Gastrocnemius medialis (tissue), 4 donors: ENCODE results near the gene TET1. TPM values are rescaled to one million over a fixed set of nuclear protein-coding genes. Genes with fewer than 3 reads are reported as not detected.

Experiments used
- ATAC-seq, 2 donors: fragments of 150-250 bp; one replicate each; pipeline ENCODE4 v1.9.1; 2016
- DNase-seq, 2 donors: peaks; one replicate each; pipeline ENCODE4 v3.0.0-alpha.2; 2019
- H3K27ac ChIP-seq, 4 donors: fragments of 200-600 bp; sonication (generic); 1 replicate in 1 of 4; 2 replicates in 3 of 4; pipeline ENCODE4 v1.5.1; 2016 to 2018; ENCODE audit warnings: mild to moderate bottlenecking in 2 of 4, moderate library complexity in 1 of 4
- H3K27me3 ChIP-seq, 3 donors: fragments of 200-600 bp; sonication (generic) in 2 of 3; 1 replicate in 1 of 3; 2 replicates in 2 of 3; pipeline versions ENCODE4 v1.5.1 to v1.6.0; 2016 to 2019; ENCODE audit warnings: mild to moderate bottlenecking in 1 of 3, moderate library complexity in 1 of 3
- H3K36me3 ChIP-seq, 2 donors: fragments of 200-600 bp; sonication (generic) in 1 of 2; one replicate each; pipeline ENCODE4 v1.5.1; 2017 to 2018
- H3K4me1 ChIP-seq, 2 donors: fragments of 200-600 bp; sonication (generic) in 1 of 2; one replicate each; pipeline ENCODE4 v1.5.1; 2016 to 2017; ENCODE audit warnings: mild to moderate bottlenecking in 2 of 2
- H3K4me3 ChIP-seq, 4 donors: fragments of 200-600 bp; sonication (generic) in 3 of 4; 1 replicate in 1 of 4; 2 replicates in 3 of 4; pipeline ENCODE4 v1.5.1; 2016 to 2019; ENCODE audit warnings: mild to moderate bottlenecking in 2 of 4
- H3K9me3 ChIP-seq, 3 donors: fragments of 200-600 bp; sonication (generic) in 2 of 3; 1 replicate in 1 of 3; 2 replicates in 2 of 3; pipeline ENCODE4 v1.5.1; 2016 to 2019
- POLR2A ChIP-seq, 2 donors: fragments of 450-650 bp; IDR thresholded peaks; one replicate each; pipeline ENCODE4 v1.6.1; 2017; ENCODE audit warnings: antibody characterized with exemption in 2 of 2, mild to moderate bottlenecking in 2 of 2, moderate library complexity in 2 of 2
- in situ Hi-C, 4 donors: fragments of 200-750 bp; cut with MboI; loops; one replicate each; pipeline versions ENCODE4 v1.15.0 to v1.8.0; 2017; ENCODE audit warnings: low sequenced_read_pairs in 4 of 4
- intact Hi-C: fragments of 100-400 bp; cut with DNase I; formaldehyde crosslinking; loops from one replicate; pipeline ENCODE4 v1.15.1; 2023; ENCODE audit warnings: low total_unique reads
- total RNA-seq, 4 donors: library from RNA; depleted of rRNA; stranded (reverse); fragments of >200 nt; gene quantifications; one replicate each; pipeline versions ENCODE4 v1.1.0 to v1.2.3, GENCODE V29; 2016
- TF ChIP-seq, protein P1 (sequence below), 5 experiments: fragments of 450-650 bp in 3 of 5; fragments of 200-600 bp in 2 of 5; sonication (generic) in 2 of 5; IDR thresholded peaks in 4 of 5; conservative IDR thresholded peaks in 1 of 5; 1 replicate in 4 of 5; 2 replicates in 1 of 5; pipeline ENCODE4 v1.5.1; 2016 to 2019; ENCODE audit warnings: antibody characterized with exemption in 5 of 5, mild to moderate bottlenecking in 3 of 5, moderate library complexity in 3 of 5

Gene TET1
- total RNA-seq, 4 donors from 2014 or later: 1.00 to 2.0 (median 1.4) TPM

- DNase-seq (peak in 1 of 2 donors; percentile 35), ATAC-seq (peak; percentile 88 to 89)
- Histone ChIP-seq H3K4me1 (no peaks in the 10 kb centered on the region), H3K36me3 (no peaks in the 10 kb centered on the region), H3K4me3 (no peak overlapping the region), H3K27me3 (no peaks in the 10 kb centered on the region), H3K9me3 (no peaks in the 10 kb centered on the region), H3K27ac (no peak overlapping the region)
- TF ChIP-seq, protein P1, sequence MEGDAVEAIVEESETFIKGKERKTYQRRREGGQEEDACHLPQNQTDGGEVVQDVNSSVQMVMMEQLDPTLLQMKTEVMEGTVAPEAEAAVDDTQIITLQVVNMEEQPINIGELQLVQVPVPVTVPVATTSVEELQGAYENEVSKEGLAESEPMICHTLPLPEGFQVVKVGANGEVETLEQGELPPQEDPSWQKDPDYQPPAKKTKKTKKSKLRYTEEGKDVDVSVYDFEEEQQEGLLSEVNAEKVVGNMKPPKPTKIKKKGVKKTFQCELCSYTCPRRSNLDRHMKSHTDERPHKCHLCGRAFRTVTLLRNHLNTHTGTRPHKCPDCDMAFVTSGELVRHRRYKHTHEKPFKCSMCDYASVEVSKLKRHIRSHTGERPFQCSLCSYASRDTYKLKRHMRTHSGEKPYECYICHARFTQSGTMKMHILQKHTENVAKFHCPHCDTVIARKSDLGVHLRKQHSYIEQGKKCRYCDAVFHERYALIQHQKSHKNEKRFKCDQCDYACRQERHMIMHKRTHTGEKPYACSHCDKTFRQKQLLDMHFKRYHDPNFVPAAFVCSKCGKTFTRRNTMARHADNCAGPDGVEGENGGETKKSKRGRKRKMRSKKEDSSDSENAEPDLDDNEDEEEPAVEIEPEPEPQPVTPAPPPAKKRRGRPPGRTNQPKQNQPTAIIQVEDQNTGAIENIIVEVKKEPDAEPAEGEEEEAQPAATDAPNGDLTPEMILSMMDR (IDR thresholded peaks at IDR 0.05 in 4 of 5, conservative IDR thresholded peaks at IDR 0.05 in 1 of 5): peak in 4 of 5 experiments; percentile 50 to 74 (median 62)
- TF ChIP-seq POLR2A (IDR thresholded peaks at IDR 0.05): no peak
- intact Hi-C loops (loop anchor here (5.0 to 10.0 kb wide), 3 partner anchors 54 to 346 kb away; partner anchors contain the start of gene CCAR1), in situ Hi-C loops (no loop called here)
Observed at GRCh38 chr10:68550747-68551411, 9.3 kb upstream of the TET1 start.

GRCh38 chr10:68553138-68553537 lies 7.0 kb upstream of the TET1 start:
- TF ChIP-seq POLR2A (IDR thresholded peaks at IDR 0.05): no peak
- TF ChIP-seq, protein P1 (IDR thresholded peaks at IDR 0.05 in 4 of 5, conservative IDR thresholded peaks at IDR 0.05 in 1 of 5): no peak
- no peak overlapping the region for H3K4me3 ChIP-seq
- in situ Hi-C loops (no loop called here), intact Hi-C loops (loop anchor here (5.0 to 10.0 kb wide), 3 partner anchors 52 to 344 kb away; partner anchors contain the start of gene CCAR1)
- DNase-seq (no peak), ATAC-seq (no peak)
- H3K4me1 ChIP-seq: no peaks in the 10 kb centered on the region
- H3K36me3 ChIP-seq: no peaks in the 10 kb centered on the region
- no peak overlapping the region for H3K27ac ChIP-seq
- H3K9me3 ChIP-seq: no peaks in the 10 kb centered on the region
- H3K27me3 ChIP-seq: no peaks in the 10 kb centered on the region

GRCh38 chr10:68553599-68553998 lies 6.5 kb upstream of the TET1 start:
- H3K4me3 ChIP-seq: no peak overlapping the region

DNA sequence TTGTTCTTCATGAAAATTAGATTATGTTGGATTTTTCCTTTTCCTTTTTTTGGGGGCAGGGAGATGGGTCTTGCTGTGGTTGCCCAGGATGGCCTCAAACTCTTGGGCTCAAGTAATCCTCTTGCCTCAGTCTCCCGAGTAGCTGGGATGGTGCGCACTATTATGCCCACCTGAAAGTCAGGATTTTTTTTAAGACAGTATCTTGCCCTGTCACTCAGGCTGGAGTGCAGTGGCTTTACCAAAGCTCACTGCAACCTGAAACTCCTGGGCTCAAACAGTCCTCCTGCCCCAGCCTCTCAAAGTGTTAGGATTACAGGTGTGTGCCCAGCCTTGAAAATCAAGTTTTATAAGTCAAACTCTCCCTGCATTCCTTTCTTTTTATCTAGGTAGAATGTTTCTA lies 1.7 kb upstream of the TET1 start:
- ATAC-seq (no peak), DNase-seq (no peak)
- Histone ChIP-seq H3K4me3 (no peak overlapping the region), H3K9me3 (no peaks in the 10 kb centered on the region), H3K4me1 (peaks cover 0 to 13% of the 10 kb centered on the region in 2 donors), H3K27ac (no peak overlapping the region), H3K27me3 (peaks cover 0 to 7% (median 5%) of the 10 kb centered on the region in 3 donors), H3K36me3 (no peaks in the 10 kb centered on the region)
- TF ChIP-seq, protein P1 (IDR thresholded peaks at IDR 0.05 in 4 of 5, conservative IDR thresholded peaks at IDR 0.05 in 1 of 5): no peak
- TF ChIP-seq POLR2A (IDR thresholded peaks at IDR 0.05): no peak
- in situ Hi-C loops: no loop called here
- intact Hi-C loops: loop anchor here (10.0 kb wide), 2 partner anchors 46 to 166 kb away; partner anchors contain the start of gene CCAR1

More at GRCh38 chr10:68553599-68553998, 6.5 kb upstream of the TET1 start:
- no peak for TF ChIP-seq POLR2A (IDR thresholded peaks at IDR 0.05)
- TF ChIP-seq, protein P1 (IDR thresholded peaks at IDR 0.05 in 4 of 5, conservative IDR thresholded peaks at IDR 0.05 in 1 of 5): no peak
- DNase-seq (no peak), ATAC-seq (no peak)
- in situ Hi-C loops: no loop called here
- no peak overlapping the region for H3K27ac ChIP-seq
- H3K4me1 ChIP-seq: no peaks in the 10 kb centered on the region
- intact Hi-C loops: loop anchor here (5.0 to 10.0 kb wide), 3 partner anchors 51 to 344 kb away; partner anchors contain the start of gene CCAR1
- no peaks in the 10 kb centered on the region for H3K9me3 ChIP-seq
- no peaks in the 10 kb centered on the region for H3K36me3 ChIP-seq
- H3K27me3 ChIP-seq: no peaks in the 10 kb centered on the region
